GM18951 (cell line): ENCODE results near the gene SPRED3.
"Not testable (repeated sequence)": the region's sequence is repeated elsewhere in the genome, so short reads cannot be mapped to it uniquely, and the experiment has no call there.

Experiments
- POLR2A ChIP-seq: IDR thresholded peaks from 4 replicates; pipeline ENCODE4 v1.6.1; 2011; ENCODE audit warnings: mild to moderate bottlenecking; ENCODE audit not compliant: insufficient read length, insufficient read depth; ENCODE audit errors: extremely low read depth
- in situ Hi-C: fragments of 300-500 bp; cut with MboI; formaldehyde crosslinking; loops from one replicate; pipeline ENCODE4 v1.12.0; 2022; ENCODE audit warnings: low sequenced_read_pairs, mixed read lengths, inconsistent platforms; ENCODE audit not compliant: unreplicated experiment

SPRED3 gene

GRCh38 chr19:38411041-38411712, 22.7 kb downstream of the SPRED3 start:
- in situ Hi-C loops = no loop called here
- no peak for TF ChIP-seq POLR2A

- in situ Hi-C loops = not testable (repeated sequence)
These were observed 23.4 kb downstream of the SPRED3 start for GRCh38 chr19:38411898-38412297.

- in situ Hi-C loops = no loop called here
- no peak for TF ChIP-seq POLR2A
These were observed 24.0 kb downstream of the SPRED3 start for GRCh38 chr19:38412491-38412890.

- in situ Hi-C loops = no loop called here
These were observed 24.5 kb downstream of the SPRED3 start for GRCh38 chr19:38412961-38413360.

GRCh38 chr19:38413416-38413815, 24.9 kb downstream of the SPRED3 start:
- in situ Hi-C loops = no loop called here
- no peak for TF ChIP-seq POLR2A

More at GRCh38 chr19:38412961-38413360, 24.5 kb downstream of the SPRED3 start:
- no peak for TF ChIP-seq POLR2A

GRCh38 chr19:38417146-38417543, 28.6 kb downstream of the SPRED3 start:
- in situ Hi-C loops = no loop called here
- no peak for TF ChIP-seq POLR2A

- in situ Hi-C loops = no loop called here
- TF ChIP-seq POLR2A = no peak
These were observed 29.3 kb downstream of the SPRED3 start for GRCh38 chr19:38417544-38418506.

- in situ Hi-C loops = no loop called here
- TF ChIP-seq POLR2A = no peak
These were observed 32.4 kb downstream of the SPRED3 start for GRCh38 chr19:38420935-38421334.

GRCh38 chr19:38421856-38422255, 33.4 kb downstream of the SPRED3 start:
- TF ChIP-seq POLR2A = no peak
- in situ Hi-C loops = no loop called here

- no peak for TF ChIP-seq POLR2A
- in situ Hi-C loops = no loop called here
These were observed 33.9 kb downstream of the SPRED3 start for GRCh38 chr19:38422438-38422837.

- in situ Hi-C loops = no loop called here
- no peak for TF ChIP-seq POLR2A
These were observed 35.8 kb downstream of the SPRED3 start for GRCh38 chr19:38424272-38424671.

GRCh38 chr19:38425222-38425809, 36.8 kb downstream of the SPRED3 start:
- TF ChIP-seq POLR2A = no peak
- in situ Hi-C loops = no loop called here

GRCh38 chr19:38425810-38426466, 37.4 kb downstream of the SPRED3 start, which contains the start of gene RASGRP4:
Gene RASGRP4 (minus strand): TSS chr19:38426219. CDS start chr19:38426091, 128 bp downstream.
- no peak for TF ChIP-seq POLR2A

GRCh38 chr19:38427035-38427677, 38.7 kb downstream of the SPRED3 start:
- in situ Hi-C loops = not testable (repeated sequence)

More at GRCh38 chr19:38425810-38426466, 37.4 kb downstream of the SPRED3 start, which contains the start of gene RASGRP4:
- in situ Hi-C loops = no loop called here
